ENCODE data around the gene CDH23.

- TF ChIP-seq SNAI2 (CRISPR knock-in tag; IDR thresholded peaks at IDR 0.05) (no peak), POU6F1 (CRISPR knock-in tag; IDR thresholded peaks at IDR 0.05; ENCODE audit: borderline replicate concordance, low read depth) (no peak), CSRNP3 (CRISPR knock-in tag; IDR thresholded peaks at IDR 0.05) (no peak), PATZ1 (CRISPR knock-in tag; IDR thresholded peaks at IDR 0.05; ENCODE audit: borderline replicate concordance) (no peak), TOX (CRISPR knock-in tag; IDR thresholded peaks at IDR 0.05; ENCODE audit: borderline replicate concordance) (no peak), ZFP3 (CRISPR knock-in tag; IDR thresholded peaks at IDR 0.05) (no peak), ARNTL (CRISPR knock-in tag; IDR thresholded peaks at IDR 0.05; ENCODE audit: borderline replicate concordance, low read depth) (no peak), GLIS3 (CRISPR knock-in tag; IDR thresholded peaks at IDR 0.05) (no peak), ZNF8 (CRISPR knock-in tag; IDR thresholded peaks at IDR 0.05) (no peak)
These were observed 1.7 kb upstream of the CDH23 start for GRCh38 chr10:71394926-71395562.
